NCI-H446 treated with DMSO at 0.1 percent for 48 hours (cell line): ENCODE results near the gene ZBTB20.

Source experiments
- DNase-seq: peaks from one replicate; lab custom pipeline; 2025; lab: John Stamatoyannopoulos, UW

The ZBTB20 gene

DNA sequence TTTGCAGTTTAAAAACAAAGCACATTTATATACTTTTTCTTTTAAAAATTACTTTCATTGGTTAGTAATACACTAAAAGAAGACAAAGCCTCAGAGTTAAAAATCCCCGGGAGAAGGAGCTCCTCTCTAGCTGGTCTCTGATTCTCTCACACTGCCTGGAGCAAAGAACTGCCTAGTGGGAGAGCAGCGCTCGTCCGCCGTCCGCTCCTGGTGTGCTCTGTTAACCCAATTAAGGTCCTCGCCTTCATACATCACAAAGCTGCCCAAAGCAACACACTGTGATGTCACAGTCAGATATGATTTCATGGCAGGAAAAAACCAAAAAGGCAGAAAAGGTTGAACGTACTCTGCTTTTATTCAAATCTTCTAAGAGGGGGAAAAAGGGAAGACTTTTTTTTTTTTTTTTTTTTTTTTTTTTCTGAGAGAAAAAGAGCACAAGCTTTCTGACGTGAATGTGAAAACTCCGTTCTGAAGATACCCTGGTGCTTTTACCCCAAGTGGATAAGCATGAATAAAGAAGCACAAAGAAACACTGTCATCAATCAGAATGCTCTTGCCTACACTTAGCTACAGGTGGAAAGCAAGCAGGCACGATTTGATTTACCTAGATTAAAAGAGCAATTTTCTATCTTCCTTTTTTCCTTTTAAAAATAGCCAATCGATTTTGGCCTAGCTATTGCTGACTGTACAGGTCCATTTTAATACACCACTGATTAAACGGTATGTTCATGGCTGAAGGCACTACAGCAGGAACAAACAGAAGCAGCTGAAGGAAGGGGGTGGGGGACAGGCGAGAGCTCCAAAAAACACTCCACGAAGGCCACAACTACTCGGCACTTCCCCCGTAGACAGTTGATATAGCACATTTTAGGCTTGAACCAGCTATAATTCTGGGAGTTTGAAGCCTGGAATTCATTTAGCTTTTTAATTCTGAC, 738.1 kb downstream of the ZBTB20 start:
- peak; percentile 22 for DNase-seq

DNA sequence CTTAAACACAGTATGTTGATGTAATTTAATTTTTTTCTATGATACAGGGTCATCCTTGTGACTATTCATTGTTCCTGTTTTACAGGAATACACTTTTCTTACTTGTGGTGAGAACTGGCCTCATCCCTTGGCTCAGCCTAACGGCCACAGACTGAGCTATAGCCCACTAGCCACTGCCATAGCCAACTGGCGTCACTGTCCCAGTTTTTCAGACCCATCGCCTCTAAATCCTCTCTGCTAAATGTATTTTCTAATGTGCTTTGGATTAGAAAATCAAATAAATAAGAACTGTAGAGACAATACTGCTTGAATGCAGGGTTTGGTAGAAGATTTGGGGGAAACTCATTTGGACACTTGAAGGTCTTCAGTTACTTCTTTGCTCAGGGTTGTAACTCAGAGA, 740.2 kb downstream of the ZBTB20 start:
- no peak for DNase-seq

DNA sequence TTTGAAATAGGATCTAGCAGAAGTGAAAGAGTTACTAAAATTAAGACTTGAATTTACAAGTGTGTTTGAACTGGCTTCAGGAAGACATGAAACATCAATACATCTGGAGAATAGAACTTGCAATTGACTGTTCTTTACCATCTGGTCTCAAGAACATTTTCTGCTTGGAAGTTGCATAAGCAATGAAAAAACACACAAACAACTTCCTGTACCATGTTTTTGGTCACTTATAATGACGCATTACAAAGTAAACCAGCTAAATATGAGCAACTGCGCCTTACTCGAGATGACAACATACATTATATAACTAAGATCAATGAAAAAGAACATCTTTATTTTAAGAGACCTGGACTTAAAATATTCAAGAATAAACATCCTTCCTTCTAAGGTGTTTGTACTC, 740.8 kb downstream of the ZBTB20 start:
- DNase-seq = no peak

DNA sequence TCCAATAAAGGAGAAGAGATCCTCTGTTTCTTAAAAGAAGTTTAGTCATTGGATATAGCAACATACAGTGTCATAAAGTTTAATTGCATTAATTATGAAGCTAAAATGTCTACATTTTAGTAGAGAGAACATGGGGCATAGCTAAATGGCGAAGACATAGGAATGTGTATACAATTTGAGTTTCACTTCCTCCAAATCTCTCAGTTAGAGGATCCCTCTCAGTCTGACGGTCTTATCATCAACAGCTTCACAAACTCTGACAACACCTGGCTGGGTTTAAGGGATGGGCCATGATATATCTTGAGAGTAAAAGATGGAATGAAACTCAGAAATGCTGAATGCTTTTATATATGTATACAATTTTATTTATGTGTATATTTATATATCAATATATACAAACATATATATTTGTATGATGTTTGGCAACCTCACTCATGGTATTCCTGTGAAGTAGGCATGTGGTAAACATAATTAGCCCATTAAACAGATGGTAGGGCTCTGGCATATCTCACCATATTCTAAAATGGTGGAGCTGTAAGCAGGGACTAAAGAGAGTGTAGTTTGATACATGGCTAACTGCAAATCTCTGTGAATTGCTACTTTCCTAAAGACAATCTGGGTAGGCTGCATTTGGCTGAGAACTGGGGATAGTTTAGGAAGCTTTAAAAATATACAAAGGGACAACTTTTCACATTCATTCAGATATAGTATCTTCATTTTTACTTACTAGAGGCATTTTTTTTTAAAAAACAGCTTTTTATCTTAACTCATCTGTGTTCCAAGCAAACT, 741.7 kb downstream of the ZBTB20 start:
- DNase-seq = no peak

DNA sequence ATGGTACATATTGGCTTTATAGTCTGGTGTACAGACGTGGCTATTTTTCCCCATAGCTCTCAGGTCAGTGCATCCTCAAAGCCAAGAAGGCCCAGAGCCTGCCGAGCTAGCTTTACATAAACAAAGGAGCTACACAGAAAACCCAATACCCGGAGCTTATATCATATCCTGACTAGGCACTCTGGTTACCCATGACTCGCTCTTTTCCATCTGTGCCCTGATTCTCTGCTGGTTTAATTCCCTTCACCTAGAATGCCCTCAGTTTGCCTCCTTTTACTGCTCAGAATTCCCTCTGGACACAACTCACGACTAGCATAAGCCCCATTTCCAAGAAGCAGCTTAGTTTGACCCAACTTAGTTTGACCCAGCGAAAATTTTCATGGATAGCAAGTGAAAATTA, 742.5 kb downstream of the ZBTB20 start:
- no peak for DNase-seq

DNA sequence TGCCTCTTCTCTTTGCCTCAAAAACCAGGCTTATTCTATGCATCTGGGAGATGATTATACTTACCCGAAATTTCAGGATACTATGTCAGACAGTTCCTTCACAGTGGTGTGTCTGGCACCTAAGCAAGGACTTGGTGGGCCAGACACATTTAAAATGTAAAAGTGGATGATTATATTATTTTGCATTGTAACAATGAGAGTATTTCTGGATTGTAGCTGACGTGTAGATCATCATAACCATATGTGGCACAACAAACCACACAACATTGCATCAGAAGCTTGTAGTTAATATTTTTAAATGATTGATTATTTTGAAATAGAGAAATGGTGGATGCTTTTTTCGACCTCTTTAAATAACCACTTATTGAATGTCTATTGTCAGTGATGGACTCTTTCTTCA, 744.2 kb downstream of the ZBTB20 start:
- no peak for DNase-seq

DNA sequence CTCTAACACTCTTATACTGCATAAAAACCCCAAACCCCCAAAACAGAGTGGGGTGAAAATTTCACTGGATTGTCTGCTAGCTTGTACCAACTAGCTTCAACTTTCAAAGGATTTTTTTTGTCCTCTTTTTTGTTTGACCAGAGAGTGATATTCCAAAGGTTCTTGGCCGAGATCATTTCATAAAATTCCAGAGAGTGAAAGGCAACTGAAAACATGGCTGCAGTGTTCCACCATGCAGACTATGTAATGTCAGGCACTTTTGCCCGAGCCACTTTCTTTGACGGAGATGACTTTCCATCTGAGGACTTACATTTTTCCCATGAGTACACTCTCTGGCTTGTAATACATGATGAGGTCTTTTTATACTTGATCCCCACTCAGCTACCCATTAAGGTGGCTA, 745.7 kb downstream of the ZBTB20 start:
- no peak for DNase-seq

DNA sequence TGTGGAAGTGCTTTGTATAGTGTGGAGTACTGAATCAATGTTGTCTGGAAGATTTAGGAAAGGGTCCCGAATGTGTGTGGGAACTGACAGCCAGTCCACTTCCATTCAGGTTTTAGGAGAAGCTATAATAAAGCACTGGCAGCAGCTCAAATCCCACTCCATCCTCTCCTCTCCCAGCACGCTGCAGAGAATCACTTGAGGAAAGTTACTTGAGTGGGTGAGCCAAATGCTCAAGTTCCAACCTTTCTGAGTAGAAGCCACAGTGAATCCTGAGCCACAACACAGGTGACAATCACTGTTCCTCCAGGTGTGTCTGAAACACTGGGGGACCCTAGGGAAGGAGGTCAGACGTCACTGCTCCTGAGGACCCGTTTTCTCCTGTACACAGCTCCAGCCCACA, 746.7 kb downstream of the ZBTB20 start:
- no peak for DNase-seq

DNA sequence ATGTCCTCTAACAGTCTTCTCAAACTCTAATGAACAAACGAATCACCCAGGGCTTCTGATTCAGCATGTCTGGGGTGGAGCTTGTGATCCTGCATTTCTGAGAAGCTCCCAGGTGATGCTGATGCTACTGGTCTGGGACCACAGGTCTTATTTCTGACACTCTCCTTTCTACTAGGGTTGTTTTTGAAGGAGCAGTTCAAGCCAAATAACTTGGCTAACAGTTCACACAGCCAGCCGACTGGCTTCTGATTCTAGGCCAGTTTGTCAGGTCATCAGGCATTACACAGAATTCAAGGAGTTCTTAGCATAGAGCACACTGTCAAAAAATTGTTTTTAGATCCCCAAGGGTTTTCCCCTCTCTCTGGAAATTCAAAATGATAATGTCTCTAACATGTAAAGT, 752.5 kb downstream of the ZBTB20 start:
- DNase-seq = no peak

DNA sequence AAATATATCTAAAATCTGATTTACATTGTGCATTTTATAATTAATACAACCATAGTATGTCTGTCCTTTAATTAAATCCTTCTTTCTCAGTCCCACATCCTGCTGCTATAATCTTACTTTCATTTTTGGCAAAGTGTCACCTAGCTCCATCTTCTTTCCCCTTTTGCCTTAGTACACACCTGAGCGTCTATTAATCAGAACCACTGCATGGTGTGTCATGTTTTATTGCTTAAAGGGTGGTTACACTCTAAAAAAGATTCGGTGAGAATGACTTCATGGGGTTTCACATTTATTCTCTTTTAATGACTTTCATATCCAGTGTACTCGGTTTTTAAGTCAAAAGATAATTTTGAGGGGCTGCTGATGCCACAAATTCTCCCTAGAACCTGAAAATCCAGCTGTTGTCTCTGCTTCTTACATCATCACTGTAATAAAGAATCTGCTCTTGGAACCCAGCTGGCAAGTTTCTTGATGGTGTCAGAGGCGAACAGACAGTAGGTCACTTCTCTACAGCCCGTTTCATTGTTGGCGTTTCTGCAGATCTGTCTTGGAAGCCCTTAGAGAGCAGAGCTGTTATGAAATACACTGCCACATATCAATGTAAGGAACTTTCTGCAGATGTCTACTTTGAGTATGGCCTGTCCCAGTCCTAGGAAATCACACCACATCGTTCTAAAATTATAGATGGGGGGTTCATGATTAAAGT, 753.6 kb downstream of the ZBTB20 start:
- no peak for DNase-seq

DNA sequence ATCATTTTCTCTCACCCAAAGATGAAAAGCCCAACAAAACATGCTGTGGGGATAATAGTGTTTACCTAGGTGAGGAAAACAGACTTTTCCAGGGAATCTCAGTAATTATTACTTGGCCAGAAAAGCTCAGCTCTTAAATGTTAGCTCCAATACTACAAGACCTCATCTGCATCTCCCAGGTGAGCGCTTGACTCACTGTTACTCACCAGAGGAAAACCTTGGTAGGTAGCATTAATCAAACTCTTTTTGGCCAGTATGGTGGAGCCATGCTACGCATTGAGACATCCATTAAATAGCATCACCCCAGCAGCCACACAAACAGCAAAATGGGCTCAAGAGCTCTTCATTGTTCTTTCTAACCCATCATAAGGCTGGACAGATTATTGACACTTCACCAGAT, 754.3 kb downstream of the ZBTB20 start:
- DNase-seq = no peak

DNA sequence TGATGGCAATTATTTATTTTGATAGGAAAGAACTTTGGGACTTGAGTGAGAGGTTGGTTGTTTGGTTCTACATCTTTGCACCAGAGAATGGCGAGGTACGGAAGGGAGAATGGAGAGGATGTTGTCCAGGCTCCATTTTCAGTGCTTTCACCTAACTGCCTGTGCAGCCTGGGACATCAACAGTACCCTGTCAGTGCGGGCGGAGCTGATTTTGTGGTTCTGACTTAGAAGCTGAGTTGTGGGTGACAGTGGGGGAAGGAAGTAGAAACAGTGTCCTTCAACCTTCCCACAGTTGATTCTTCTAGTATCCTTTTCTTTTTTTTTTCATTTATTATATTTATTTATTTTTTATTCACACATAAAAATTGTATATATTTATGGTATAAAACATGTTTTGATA, 757.9 kb downstream of the ZBTB20 start:
- no peak for DNase-seq

DNA sequence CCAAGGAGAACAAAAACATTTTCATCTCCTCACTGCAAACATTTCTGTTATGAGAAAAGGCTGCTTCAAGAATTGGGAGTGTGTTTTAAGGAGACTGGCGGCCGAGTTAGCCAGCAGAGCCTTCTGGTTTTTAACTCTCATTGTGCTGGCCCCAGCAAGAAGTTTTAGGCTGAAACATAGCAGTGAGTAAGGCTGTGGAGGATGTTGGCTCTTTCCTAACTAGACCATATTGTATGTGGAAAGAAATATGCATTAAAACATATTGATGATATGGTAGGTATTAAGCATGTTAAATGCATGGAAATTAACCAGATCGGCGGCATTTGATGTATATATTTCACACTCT, 762.6 kb downstream of the ZBTB20 start:
- DNase-seq = no peak

DNA sequence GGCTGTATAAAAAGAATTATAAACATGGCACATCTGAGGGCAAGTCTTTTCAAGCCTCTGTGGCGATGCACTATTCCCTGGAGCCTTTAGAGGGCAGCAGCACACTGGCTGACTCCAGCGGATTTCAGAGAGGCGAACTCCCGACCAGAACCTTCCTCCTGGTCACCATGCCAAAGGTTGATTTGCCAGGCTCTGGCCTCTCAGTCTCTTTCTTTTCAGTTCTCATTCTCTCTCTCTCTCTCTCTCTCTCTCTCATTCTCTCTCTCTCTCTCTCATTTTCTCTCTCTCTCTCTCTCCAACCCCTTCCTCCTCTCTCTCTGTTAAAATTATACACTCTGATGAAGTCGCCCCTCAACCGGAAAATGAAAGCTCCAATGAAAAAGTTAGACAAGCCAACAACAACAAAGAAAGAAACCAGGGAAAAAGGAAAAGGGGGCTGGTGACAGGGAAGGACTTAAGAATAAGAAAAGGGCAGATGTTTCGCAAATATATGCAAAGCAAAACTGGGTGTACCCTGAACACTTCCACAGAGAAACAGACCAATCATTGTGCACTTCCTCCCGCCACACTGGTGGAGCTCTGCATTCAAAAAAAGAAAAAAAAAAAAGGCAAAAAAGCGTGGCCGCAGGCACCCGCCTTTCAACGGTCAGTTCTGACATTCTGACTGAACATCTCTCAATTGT, 763.1 kb downstream of the ZBTB20 start:
- peak; percentile 56 for DNase-seq

DNA sequence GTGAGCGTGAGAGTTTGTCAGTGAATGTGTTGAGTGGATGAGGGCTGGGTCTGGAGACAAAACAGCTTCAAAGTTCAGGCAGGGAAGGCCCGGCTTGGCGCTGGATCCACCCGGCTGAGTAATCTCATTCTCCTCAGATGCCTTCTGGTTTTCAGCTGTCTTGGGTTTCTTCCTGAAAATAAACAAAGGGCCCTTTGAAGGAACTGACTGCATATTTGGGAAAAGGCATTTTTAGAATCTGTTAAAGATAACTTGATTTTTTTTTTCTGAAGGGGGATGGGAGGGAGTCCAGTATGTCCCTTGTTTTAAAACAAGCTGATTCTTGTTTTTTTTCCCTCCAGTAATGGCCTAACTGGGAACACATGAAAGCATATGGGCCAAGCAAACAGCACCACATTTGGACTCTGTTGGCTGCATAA, 766.8 kb downstream of the ZBTB20 start:
- no peak for DNase-seq

DNA sequence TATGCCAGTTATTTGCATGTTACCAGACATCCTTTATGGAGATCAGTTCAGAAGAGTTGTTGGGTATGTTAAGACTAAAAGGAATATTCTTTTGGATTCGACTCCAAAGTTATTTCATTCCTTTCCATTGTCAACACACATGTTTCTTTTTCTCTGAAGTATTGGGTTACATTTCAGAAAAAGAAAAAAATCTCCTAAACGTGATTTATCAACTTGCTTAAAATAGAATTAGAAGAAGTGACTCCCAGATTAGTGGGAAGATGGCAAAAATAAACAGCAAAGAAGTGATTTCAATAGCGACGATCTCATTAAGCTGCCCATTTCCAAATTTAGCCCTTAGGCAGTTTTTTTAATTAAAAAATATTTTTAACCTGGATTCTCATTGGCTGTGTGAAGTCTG, 767.8 kb downstream of the ZBTB20 start:
- DNase-seq = no peak

DNA sequence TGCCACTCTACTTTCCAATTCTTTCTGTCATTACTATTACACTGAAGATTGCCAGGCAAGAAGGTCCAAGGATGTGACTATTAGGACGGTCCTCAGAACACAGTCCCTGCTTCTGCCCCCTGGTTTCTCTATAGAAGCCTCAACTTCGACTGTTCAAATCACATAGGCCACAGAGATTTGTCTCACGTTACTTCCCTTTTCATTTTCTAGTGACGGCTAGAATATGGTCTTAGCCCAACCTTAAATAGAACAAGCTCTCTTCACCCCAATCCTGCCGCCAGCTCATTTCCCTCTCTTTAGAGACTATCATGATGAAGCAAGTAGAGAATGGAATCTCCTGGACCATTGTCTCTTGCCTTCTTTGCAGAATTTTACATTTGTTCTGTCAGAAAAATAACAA, 768.3 kb downstream of the ZBTB20 start:
- no peak for DNase-seq

DNA sequence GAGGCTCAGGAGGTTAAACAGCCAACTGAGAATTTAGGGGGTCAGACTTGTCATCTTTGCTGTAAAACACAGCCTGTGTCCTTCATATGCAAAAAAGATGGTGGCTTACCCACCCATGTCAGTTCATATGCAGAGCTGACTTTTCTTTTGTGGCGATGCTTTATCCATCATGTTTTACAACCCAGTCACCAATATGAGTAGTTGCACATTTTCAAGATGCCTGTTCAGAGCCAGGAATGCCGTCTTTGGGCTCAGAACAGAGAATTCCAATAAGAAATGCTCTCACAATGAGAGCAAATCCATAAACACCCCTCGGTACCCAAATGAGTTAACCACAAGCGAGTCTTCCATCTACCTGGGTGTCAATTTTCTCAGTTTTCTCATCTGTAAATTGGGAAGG, 769.7 kb downstream of the ZBTB20 start:
- DNase-seq = no peak

DNA sequence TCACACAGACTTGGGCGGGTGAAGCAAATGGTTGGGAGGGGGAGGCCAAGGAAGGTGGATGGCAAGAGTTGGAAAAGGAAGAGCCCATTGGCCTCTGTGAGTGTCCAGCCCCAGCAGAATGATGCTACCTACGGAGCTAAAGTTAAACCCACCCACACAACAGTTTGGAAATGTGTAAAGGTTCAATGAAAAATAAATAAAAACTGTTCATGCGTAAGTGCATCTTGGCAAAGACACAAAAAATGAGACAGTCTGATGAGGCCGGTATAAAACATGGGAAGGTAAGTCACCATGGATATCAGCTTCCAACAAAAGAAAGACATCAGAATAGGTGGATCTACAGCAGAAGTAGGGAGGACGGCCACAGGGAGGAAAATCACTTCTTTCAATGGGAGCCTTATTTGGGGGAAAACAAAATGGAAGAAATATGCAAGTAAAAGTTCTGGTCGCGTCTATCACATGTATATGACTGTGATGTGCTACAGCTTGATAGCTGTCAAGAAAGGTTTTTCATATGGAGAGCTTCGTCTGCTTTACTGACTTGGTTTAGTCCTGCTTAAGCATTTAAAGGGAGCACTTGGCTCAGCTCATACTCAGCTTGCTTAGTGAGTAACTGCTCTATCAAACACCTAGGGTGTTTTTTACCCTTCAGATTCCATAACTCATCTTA, 770.4 kb downstream of the ZBTB20 start:
- DNase-seq = no peak

DNA sequence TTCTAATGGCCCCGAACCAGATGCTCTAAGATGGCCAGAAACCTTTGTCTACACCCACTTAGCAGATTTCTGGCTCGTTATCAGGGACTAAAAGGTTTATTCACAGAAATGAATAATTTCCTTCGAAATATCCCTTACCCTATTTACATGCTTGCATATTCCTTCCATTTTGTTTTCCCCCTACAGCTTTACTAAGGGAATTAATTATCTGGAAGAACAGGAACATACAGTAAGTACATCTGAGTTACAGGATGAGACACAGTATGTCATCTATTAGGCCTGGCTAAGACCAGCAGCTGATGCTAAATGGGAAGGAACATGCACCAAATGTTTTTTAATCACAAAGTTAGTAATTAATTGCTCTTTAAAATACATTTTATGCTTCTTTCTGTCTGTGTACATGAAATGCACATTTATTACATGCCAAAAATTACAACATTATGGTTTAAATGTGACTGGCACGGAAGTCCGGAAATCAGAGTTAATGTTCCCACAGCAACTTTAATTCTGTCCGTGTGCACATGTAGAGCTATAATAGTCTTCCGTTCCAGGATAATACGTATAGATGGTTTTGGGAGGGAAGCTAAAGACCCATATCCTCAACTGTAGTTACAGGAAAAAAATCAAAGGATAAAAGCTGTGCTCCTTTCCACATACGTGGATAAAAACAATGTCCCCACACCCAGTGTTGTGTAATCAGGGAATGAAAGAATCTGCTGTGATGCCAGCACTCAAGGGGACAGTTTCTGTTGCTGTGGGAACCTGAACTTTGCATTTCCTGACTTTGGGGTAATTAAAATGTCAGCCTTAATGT, 771.3 kb downstream of the ZBTB20 start:
- DNase-seq = no peak
